Osteocyte (in vitro differentiated cells): ENCODE data around the gene WDR35. TPM values are rescaled to one million over a fixed set of nuclear protein-coding genes. Genes with fewer than 3 reads are reported as not detected.
A peak's percentile ranks its signal among the peaks of the same experiment; 100 is the strongest.

Source experiments
- DNase-seq: peaks from one replicate; pipeline ENCODE4 v3.0.0; 2021; ENCODE audit warnings: mixed read lengths; ENCODE audit not compliant: unreplicated experiment; ENCODE audit errors: extremely low spot score
- H3K27ac Mint-ChIP-seq: one replicate; pipeline ENCODE4 v1.8.0; 2021; ENCODE audit warnings: mild to moderate bottlenecking, mixed read lengths; ENCODE audit not compliant: unreplicated experiment
- H3K27me3 Mint-ChIP-seq: one replicate; pipeline ENCODE4 v1.8.0; 2021; ENCODE audit warnings: mixed read lengths; ENCODE audit not compliant: unreplicated experiment
- H3K36me3 Mint-ChIP-seq: one replicate; pipeline ENCODE4 v1.8.0; 2021; ENCODE audit warnings: mixed read lengths; ENCODE audit not compliant: unreplicated experiment
- H3K4me1 Mint-ChIP-seq: one replicate; pipeline ENCODE4 v1.8.0; 2021; ENCODE audit warnings: mixed read lengths; ENCODE audit not compliant: unreplicated experiment
- H3K4me3 Mint-ChIP-seq: one replicate; pipeline ENCODE4 v1.8.0; 2021; ENCODE audit warnings: mild to moderate bottlenecking, moderate library complexity, mixed read lengths; ENCODE audit not compliant: unreplicated experiment
- H3K9me3 Mint-ChIP-seq: one replicate; pipeline ENCODE4 v1.8.0; 2021; ENCODE audit warnings: mixed read lengths; ENCODE audit not compliant: unreplicated experiment
- total RNA-seq: library from RNA; stranded (reverse); gene quantifications from 2 replicates; pipeline ENCODE4 v1.2.1, GENCODE V29; 2021
- TF ChIP-seq, protein P1 (sequence below): fragments of 200-600 bp; sonication (generic); IDR thresholded peaks from 2 replicates; pipeline ENCODE4 v1.5.0; 2021; ENCODE audit warnings: antibody characterized with exemption, mild to moderate bottlenecking, moderate library complexity

Gene WDR35
- total RNA-seq, 1 donor from 2014 or later, result 11.0 TPM

DNA sequence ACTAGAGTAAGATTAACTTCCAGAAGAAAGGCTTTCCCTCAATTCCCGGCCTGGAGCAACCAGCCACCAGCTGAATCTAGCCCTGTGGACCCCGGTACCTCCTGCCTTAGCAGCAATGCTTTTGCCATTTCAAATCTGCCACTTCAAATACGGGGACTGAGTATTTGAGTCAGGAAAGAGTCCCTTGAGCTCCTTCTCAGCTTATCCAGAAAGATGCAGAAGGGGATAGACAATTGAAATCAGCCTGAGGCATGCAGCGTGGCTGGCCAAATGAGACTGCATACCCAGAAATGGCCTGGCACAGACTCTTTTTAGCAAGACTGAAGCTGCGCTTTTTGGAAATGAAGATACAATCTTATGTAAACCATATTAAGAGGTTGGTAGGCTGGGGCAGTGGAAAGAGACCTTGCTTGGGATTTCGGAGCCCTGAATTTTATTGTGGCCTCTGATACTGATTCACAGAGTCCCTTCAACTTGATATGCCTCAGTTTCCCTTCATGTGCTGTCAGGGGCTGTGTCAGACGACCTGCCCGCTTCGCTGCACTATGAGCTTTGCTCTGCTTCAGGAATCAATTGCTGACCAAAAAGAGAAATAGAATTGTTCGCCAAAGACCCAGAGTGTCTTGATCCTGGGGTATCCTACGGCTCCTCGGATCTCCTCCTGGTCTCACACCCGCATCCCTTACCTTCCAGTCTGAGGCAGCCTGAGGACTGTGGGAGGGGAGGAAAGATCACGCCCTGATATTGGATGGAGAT is 21.5 kb upstream of the WDR35 start:
- TF ChIP-seq, protein P1, sequence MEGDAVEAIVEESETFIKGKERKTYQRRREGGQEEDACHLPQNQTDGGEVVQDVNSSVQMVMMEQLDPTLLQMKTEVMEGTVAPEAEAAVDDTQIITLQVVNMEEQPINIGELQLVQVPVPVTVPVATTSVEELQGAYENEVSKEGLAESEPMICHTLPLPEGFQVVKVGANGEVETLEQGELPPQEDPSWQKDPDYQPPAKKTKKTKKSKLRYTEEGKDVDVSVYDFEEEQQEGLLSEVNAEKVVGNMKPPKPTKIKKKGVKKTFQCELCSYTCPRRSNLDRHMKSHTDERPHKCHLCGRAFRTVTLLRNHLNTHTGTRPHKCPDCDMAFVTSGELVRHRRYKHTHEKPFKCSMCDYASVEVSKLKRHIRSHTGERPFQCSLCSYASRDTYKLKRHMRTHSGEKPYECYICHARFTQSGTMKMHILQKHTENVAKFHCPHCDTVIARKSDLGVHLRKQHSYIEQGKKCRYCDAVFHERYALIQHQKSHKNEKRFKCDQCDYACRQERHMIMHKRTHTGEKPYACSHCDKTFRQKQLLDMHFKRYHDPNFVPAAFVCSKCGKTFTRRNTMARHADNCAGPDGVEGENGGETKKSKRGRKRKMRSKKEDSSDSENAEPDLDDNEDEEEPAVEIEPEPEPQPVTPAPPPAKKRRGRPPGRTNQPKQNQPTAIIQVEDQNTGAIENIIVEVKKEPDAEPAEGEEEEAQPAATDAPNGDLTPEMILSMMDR, result no peak
- Mint-ChIP-seq H3K4me1 (peaks cover 17% of the 10 kb centered on the region), H3K36me3 (no peaks in the 10 kb centered on the region), H3K27ac (no peak overlapping the region), H3K4me3 (peak overlapping the region; percentile 59), H3K27me3 (no peaks in the 10 kb centered on the region), H3K9me3 (peaks cover 12% of the 10 kb centered on the region)
- DNase-seq, result no peak

DNA sequence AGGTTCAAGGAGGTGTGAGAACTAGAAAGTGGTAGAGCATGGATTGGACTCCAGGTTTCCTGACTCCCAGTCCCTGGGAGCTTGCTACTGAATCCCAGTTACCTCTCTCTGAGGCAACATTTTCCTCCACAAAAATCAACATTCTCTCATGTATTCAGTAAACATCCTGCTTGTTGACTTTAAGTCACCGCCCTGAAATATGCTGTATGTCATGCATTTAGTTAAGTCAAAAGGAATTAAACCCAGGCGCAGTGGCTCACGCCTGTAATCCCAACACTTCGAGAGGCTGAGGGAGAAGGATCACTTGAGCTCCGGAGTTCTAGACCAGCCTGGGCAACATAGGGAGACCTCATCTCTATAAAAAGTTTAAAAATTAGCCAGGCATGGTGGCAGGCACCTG is 18.8 kb upstream of the WDR35 start:
- H3K9me3 Mint-ChIP-seq, result no peaks in the 10 kb centered on the region
- peaks cover 18% of the 10 kb centered on the region for H3K4me1 Mint-ChIP-seq

DNA sequence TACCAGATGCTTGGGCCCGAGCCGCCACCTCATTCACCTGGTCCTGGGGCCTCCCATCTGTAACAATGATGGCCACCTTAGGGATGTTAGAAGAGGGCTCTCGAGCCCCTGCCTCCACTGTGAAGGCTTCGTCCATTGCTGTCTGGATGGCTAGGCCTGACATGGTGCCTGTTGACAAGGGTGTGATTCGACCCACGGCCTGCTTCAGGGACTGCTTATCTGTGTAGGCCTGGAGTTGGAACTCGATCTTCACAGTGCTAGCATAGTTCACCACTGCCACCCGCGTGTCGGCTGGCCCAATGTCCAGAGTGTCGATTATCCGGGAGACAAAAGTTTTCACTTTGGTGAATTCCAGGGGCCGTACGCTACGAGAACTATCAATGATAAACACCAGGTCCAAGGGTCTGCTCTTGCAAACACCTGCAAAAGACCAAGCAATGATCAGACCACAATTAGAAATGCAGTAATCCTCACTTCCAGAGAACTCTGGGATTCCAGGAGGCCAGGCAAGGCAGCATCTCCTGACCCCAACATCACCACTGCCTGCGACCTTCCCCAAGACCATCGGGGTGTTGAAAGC is 16.1 kb upstream of the WDR35 start:
- Mint-ChIP-seq H3K27ac (no peak overlapping the region), H3K27me3 (no peaks in the 10 kb centered on the region), H3K4me3 (no peak overlapping the region), H3K4me1 (peaks cover 3% of the 10 kb centered on the region), H3K9me3 (no peaks in the 10 kb centered on the region), H3K36me3 (no peaks in the 10 kb centered on the region)
- no peak for DNase-seq
- TF ChIP-seq, protein P1, result no peak

More for the DNA sequence above, 18.8 kb upstream of the WDR35 start:
- Mint-ChIP-seq H3K27me3 (no peaks in the 10 kb centered on the region), H3K36me3 (no peaks in the 10 kb centered on the region), H3K27ac (no peak overlapping the region), H3K4me3 (no peak overlapping the region)
- DNase-seq, result no peak
- TF ChIP-seq, protein P1, result no peak

DNA sequence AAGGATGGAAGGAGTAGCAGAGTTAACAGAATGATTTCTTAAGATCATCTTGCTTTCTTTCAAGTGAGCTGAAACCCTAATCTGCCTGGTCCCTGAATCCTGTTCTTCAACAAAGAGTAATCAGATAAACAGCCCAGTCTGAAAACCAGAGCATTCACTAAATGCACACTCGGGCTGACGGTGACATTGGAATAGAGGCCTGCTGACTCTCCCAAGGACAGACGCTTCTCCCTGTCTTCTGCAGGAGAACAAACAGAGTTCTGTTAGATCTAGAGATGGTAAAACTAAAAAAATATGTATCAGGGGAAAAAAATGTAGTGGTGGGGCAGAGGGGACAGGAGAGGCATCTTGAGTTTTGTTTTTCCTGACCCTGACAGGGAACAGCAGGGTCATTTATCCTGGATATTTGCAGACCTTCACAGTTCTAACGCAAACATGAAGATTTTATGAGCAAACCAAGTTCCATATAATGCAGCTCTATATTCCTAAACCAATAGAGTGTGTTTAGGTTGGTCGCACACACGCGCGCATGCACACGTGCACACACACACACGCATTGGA is 15.2 kb upstream of the WDR35 start:
- Mint-ChIP-seq H3K36me3 (no peaks in the 10 kb centered on the region), H3K9me3 (no peaks in the 10 kb centered on the region), H3K4me3 (no peak overlapping the region), H3K27me3 (no peaks in the 10 kb centered on the region), H3K27ac (peak overlapping the region; percentile 44), H3K4me1 (peaks cover 3% of the 10 kb centered on the region)
- no peak for DNase-seq
- TF ChIP-seq, protein P1, result no peak

DNA sequence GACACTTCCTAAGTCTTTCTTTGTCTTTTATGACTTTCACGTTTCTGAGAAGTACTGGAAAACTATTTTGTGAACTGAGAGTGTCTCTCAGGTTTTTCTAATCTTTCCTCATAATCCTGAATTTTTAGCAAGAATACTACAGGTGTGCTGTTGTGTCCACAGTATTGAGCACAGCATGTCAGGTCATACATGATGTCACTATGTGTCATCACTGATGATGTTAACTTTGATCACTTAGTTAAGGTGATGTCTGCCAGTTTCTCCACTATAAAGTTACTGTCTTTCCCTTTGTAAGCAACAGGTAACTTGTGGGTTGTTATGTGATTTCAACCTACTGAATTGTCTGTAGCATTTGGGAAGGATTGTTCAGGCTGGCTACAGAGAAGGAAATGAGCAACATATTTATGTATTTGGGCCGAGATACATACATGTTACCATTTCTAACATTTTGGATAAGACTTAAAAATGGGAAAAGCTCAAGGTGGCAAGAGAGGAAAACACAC is 11.5 kb upstream of the WDR35 start:
- DNase-seq, result no peak
- Mint-ChIP-seq H3K9me3 (no peaks in the 10 kb centered on the region), H3K27ac (no peak overlapping the region), H3K4me3 (no peak overlapping the region), H3K4me1 (peaks cover 3% of the 10 kb centered on the region), H3K27me3 (no peaks in the 10 kb centered on the region), H3K36me3 (no peaks in the 10 kb centered on the region)
- TF ChIP-seq, protein P1, result no peak
